ENCODE data around the gene FRMD8. TPM values are rescaled to one million over a fixed set of nuclear protein-coding genes. Genes with fewer than 3 reads are reported as not detected.

The FRMD8 gene
- total RNA-seq, 6 donors from 2014 or later, result 31.4 to 77.5 (median 45.8) TPM

- DNase-seq (peak in 1 of 2 donors; percentile 19), ATAC-seq (ENCODE audit: low FRiP score in 2 of 2) (no peak)
- WGBS, 2 donors, result 97 to 98% methylated on average over 2 of the region's 2 CpGs
- no peak overlapping the region for H3K4me3 ChIP-seq
- H3K27ac ChIP-seq, result peak overlapping the region in 1 of 4 donors; percentile 97
- H3K36me3 ChIP-seq, result peaks cover 27 to 81% (median 36%) of the 10 kb centered on the region in 4 donors
- TF ChIP-seq POLR2AphosphoS5 (IDR thresholded peaks at IDR 0.05), result no peak
- peaks cover 73 to 94% (median 84%) of the 10 kb centered on the region in 4 donors for H3K4me1 ChIP-seq
- H3K27me3 ChIP-seq, result no peaks in the 10 kb centered on the region
- H3K9me3 ChIP-seq, result no peaks in the 10 kb centered on the region
Observed at GRCh38 chr11:65433657-65434056, 47.2 kb downstream of the FRMD8 start.

- TF ChIP-seq, protein P1, sequence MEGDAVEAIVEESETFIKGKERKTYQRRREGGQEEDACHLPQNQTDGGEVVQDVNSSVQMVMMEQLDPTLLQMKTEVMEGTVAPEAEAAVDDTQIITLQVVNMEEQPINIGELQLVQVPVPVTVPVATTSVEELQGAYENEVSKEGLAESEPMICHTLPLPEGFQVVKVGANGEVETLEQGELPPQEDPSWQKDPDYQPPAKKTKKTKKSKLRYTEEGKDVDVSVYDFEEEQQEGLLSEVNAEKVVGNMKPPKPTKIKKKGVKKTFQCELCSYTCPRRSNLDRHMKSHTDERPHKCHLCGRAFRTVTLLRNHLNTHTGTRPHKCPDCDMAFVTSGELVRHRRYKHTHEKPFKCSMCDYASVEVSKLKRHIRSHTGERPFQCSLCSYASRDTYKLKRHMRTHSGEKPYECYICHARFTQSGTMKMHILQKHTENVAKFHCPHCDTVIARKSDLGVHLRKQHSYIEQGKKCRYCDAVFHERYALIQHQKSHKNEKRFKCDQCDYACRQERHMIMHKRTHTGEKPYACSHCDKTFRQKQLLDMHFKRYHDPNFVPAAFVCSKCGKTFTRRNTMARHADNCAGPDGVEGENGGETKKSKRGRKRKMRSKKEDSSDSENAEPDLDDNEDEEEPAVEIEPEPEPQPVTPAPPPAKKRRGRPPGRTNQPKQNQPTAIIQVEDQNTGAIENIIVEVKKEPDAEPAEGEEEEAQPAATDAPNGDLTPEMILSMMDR (IDR thresholded peaks at IDR 0.05), result no peak
- TF ChIP-seq POLR2AphosphoS5 (IDR thresholded peaks at IDR 0.05) (peak; percentile 3 to 46), POLR2A (IDR thresholded peaks at IDR 0.05) (peak in 2 of 4 donors; percentile 16 to 53), EP300 (IDR thresholded peaks at IDR 0.05) (no peak)
- peaks cover 29 to 82% (median 38%) of the 10 kb centered on the region in 4 donors for H3K36me3 ChIP-seq
- peak overlapping the region in 1 of 4 donors; percentile 26 for H3K4me3 ChIP-seq
- DNase-seq (peak in 1 of 2 donors; percentile 18), ATAC-seq (ENCODE audit: low FRiP score in 2 of 2) (no peak)
- peak overlapping the region in 1 of 4 donors; percentile 58 for H3K27ac ChIP-seq
- peaks cover 75 to 94% (median 86%) of the 10 kb centered on the region in 4 donors for H3K4me1 ChIP-seq
- 57 to 63% methylated on average over 6 of the region's 6 CpGs for WGBS, 2 donors
- no peaks in the 10 kb centered on the region for H3K9me3 ChIP-seq
- H3K27me3 ChIP-seq, result no peaks in the 10 kb centered on the region
Observed at GRCh38 chr11:65434057-65434666, 47.7 kb downstream of the FRMD8 start.

DNA sequence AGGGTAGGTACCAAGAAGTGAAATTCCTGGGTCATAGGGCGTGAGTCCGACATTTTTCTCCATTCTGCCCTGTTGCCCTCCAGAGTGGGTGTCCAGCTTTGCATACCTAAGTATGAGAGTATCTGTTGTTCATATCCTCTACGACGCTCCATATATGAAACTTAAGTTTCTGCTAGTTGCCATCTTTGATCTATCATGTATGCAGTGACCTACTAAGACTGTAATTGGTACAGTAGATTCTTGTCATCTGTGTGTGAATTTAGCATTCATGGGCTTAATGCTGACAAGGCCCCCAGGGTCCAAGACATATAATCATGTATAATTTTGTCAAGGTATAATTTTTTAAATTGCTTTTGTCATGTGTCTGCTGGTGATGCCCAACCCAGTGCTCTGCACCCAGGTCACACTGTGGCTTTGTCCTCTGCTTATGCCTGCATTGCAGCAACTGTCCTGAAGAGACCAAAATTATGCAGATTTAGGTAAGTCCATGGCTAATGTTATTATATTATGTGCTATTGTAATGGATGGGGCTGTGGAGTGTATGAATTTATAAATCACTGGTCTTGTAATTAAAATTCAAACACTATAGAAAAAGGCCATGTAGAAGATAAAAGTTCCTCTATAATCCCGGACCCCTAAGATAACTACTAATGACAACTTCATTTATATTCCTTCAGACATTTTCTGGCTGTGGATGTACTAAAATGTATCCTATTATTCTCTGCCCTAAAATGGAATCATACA, 48.4 kb downstream of the FRMD8 start:
- Histone ChIP-seq H3K9me3 (no peaks in the 10 kb centered on the region), H3K4me1 (peaks cover 72 to 94% (median 88%) of the 10 kb centered on the region in 4 donors), H3K4me3 (peak overlapping the region in 1 of 4 donors; percentile 26), H3K27ac (peak overlapping the region in 1 of 4 donors; percentile 58), H3K36me3 (peaks cover 31 to 89% (median 38%) of the 10 kb centered on the region in 4 donors), H3K27me3 (no peaks in the 10 kb centered on the region)
- ATAC-seq (ENCODE audit: low FRiP score in 2 of 2) (no peak), DNase-seq (no peak)
- TF ChIP-seq, protein P1 (IDR thresholded peaks at IDR 0.05), result peak in 1 of 6 experiments; percentile 20
- TF ChIP-seq POLR2A (IDR thresholded peaks at IDR 0.05), result peak in 1 of 4 donors; percentile 29
- TF ChIP-seq POLR2AphosphoS5 (IDR thresholded peaks at IDR 0.05), result peak; percentile 18 to 38
- no peak for TF ChIP-seq EP300 (IDR thresholded peaks at IDR 0.05)
- 92 to 94% methylated on average over 5 of the region's 5 CpGs for WGBS, 2 donors

DNA sequence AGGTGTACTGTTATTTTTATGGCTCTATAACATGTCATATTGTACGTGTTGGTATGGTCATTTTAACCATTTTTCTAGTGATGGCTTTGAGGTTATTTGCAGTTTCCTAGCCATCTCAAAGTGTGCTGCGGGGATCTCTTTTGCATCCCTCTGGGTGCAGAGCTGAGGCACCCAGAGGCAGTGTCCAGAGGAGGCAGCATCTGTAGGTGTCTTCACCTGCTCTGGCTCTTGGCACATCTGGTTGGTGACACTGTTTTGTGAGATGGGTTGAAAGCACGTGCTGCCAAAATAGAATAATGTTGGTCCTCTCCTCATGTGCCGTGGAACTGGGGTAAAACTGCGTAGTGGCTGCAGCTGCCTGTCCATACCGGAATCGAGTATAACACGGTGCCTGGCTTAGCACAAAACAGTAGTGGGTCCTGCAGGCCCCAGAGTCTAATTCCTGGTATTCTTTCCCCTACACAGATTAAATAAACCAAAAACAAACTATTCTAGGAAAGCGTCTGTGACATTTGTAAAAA, 49.0 kb downstream of the FRMD8 start:
- Histone ChIP-seq H3K36me3 (peaks cover 31 to 94% (median 38%) of the 10 kb centered on the region in 4 donors), H3K4me3 (peak overlapping the region in 1 of 4 donors; percentile 26), H3K27ac (peak overlapping the region in 3 of 4 donors; percentile 43 to 58 (median 46))

More for the DNA sequence above, 49.0 kb downstream of the FRMD8 start:
- Histone ChIP-seq H3K27me3 (no peaks in the 10 kb centered on the region), H3K9me3 (no peaks in the 10 kb centered on the region), H3K4me1 (peaks cover 72 to 94% (median 88%) of the 10 kb centered on the region in 4 donors)
- TF ChIP-seq, protein P1 (IDR thresholded peaks at IDR 0.05), result no peak
- TF ChIP-seq POLR2AphosphoS5 (IDR thresholded peaks at IDR 0.05) (peak in 1 of 2 donors; percentile 66), POLR2A (IDR thresholded peaks at IDR 0.05) (peak in 2 of 4 donors; percentile 19 to 34)
- no peak for ATAC-seq (ENCODE audit: low FRiP score in 2 of 2)
- 79 to 92% methylated on average over 9 of the region's 9 CpGs for whole genome bisulfite sequencing, 2 donors
- peak in 1 of 2 donors; percentile 24 for DNase-seq
